T-helper 17 cell (primary cell): ENCODE data around the gene TNFAIP6. TPM values are rescaled to one million over a fixed set of nuclear protein-coding genes. Genes with fewer than 3 reads are reported as not detected.
"Not testable (repeated sequence)": the region's sequence is repeated elsewhere in the genome, so short reads cannot be mapped to it uniquely, and the experiment has no call there.

Source experiments
- ATAC-seq: fragments of 150-1000 bp; cut with Tn5 transposase; 2 replicates; pipeline ENCODE4 v1.10.0; 2021; ENCODE audit warnings: mild to moderate bottlenecking, moderate library complexity
- DNase-seq, 3 donors: peaks; one replicate each; pipeline versions ENCODE4 v3.0.0 to v3.0.0-alpha.2; 2020 to 2021
- H3K9me3 ChIP-seq: one replicate; pipeline ENCODE4 v1.7.0; 2013; ENCODE audit warnings: low read length, mild to moderate bottlenecking; ENCODE audit not compliant: control insufficient read depth, poor library complexity, severe bottlenecking
- H3K27ac Mint-ChIP-seq: one replicate; pipeline ENCODE4 v1.8.0; 2022; ENCODE audit warnings: mild to moderate bottlenecking, moderate library complexity, mixed read lengths
- H3K27me3 Mint-ChIP-seq: one replicate; pipeline ENCODE4 v1.8.0; 2022; ENCODE audit warnings: mixed read lengths
- H3K36me3 Mint-ChIP-seq: one replicate; pipeline ENCODE4 v1.8.0; 2022; ENCODE audit warnings: low read depth, mixed read lengths
- H3K4me1 Mint-ChIP-seq: one replicate; pipeline ENCODE4 v1.8.0; 2022; ENCODE audit warnings: mild to moderate bottlenecking, mixed read lengths
- H3K4me3 Mint-ChIP-seq: one replicate; pipeline ENCODE4 v1.8.0; 2022; ENCODE audit warnings: mild to moderate bottlenecking, moderate library complexity, mixed read lengths
- total RNA-seq, 4 donors: library from RNA in 2 of 4; stranded (reverse) in 2 of 4; gene quantifications; one replicate each; pipeline ENCODE4 v1.2.3 and lab custom pipeline; 2022 to 2026

The TNFAIP6 gene
- total RNA-seq, 2 donors from 2014 or later = not detected

- peaks cover 13% of the 10 kb centered on the region for H3K4me1 Mint-ChIP-seq
- H3K27ac Mint-ChIP-seq = peak within 1 kb of the TSS; percentile 96
- H3K9me3 ChIP-seq = no peaks in the 10 kb centered on the region
- H3K4me3 Mint-ChIP-seq = peak within 1 kb of the TSS; percentile 100
- peak; percentile 93 for ATAC-seq
- no peaks in the 10 kb centered on the region for H3K27me3 Mint-ChIP-seq
- H3K36me3 Mint-ChIP-seq = peaks cover 6% of the 10 kb centered on the region
- peak; percentile 53 to 56 (median 54) for DNase-seq
These were observed 52.5 kb downstream of the TNFAIP6 start, which contains the start of gene RIF1 for GRCh38 chr2:151409601-151410484. TSS of gene RIF1 (plus strand) at chr2:151409902. CDS start at chr2:151410424, 522 bp downstream.

GRCh38 chr2:151410485-151410834 lies 53.1 kb downstream of the TNFAIP6 start:
- H3K4me1 Mint-ChIP-seq = peaks cover 13% of the 10 kb centered on the region
- H3K27me3 Mint-ChIP-seq = no peaks in the 10 kb centered on the region
- H3K9me3 ChIP-seq = no peaks in the 10 kb centered on the region
- peak; percentile 12 to 25 (median 21) for DNase-seq
- peaks cover 6% of the 10 kb centered on the region for H3K36me3 Mint-ChIP-seq
- peak overlapping the region; percentile 100 for H3K4me3 Mint-ChIP-seq
- H3K27ac Mint-ChIP-seq = peak overlapping the region; percentile 96
- ATAC-seq = peak; percentile 56

DNA sequence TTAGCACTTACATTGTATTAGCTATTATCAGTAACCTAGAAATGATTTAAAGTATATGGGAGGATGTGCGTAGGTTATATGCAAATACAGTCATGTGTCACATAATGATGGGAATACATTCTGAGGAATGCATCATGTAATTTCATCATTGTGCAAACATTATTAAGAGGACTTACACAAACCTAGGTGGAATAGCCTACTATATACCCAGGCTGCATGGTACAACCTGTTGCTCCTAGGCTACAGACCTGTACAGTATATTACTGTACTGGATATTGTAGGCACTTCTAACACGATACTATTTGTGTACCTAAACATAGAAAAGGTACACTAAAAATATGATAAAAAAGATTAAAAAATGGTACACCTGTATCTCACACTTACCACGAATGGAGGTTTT lies 60.3 kb downstream of the TNFAIP6 start:
- peaks cover 8% of the 10 kb centered on the region for H3K36me3 Mint-ChIP-seq

GRCh38 chr2:151421681-151422080 lies 64.3 kb downstream of the TNFAIP6 start:
- ATAC-seq, DNase-seq, H3K27me3 Mint-ChIP-seq, H3K4me3 Mint-ChIP-seq, H3K36me3 Mint-ChIP-seq, H3K9me3 ChIP-seq: not testable (repeated sequence)
- Mint-ChIP-seq H3K27ac (peak overlapping the region; percentile 94), H3K4me1 (peaks cover 38% of the 10 kb centered on the region)

More for the DNA sequence above, 60.3 kb downstream of the TNFAIP6 start:
- no peak for DNase-seq
- Mint-ChIP-seq H3K4me1 (peaks cover 14% of the 10 kb centered on the region), H3K27me3 (no peaks in the 10 kb centered on the region), H3K27ac (peak overlapping the region; percentile 27), H3K4me3 (no peak overlapping the region)
- no peak for ATAC-seq
- H3K9me3 ChIP-seq = no peaks in the 10 kb centered on the region

- DNase-seq = no peak
- Mint-ChIP-seq H3K36me3 (peaks cover 8% of the 10 kb centered on the region), H3K4me3 (no peak overlapping the region)
These were observed 65.6 kb downstream of the TNFAIP6 start for GRCh38 chr2:151422917-151423439.

DNA sequence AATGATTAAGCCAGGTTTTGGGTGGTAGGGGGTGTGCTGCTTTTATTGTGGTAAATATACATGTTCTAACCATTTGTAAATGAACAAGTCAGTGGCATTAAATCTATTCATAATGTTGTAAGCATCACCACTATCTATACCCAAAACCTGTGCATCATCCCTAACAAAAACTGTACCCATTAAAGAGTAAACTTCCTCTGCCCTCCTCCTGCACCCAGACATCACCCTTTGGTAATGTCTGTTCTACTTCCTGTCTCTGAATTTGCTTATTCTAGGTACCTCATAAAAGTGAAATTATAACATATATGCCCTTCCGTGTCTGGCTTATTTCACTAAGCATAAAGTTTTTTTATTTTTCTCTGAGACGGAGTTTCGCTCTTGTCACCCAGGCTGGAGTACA lies 66.4 kb downstream of the TNFAIP6 start:
- ATAC-seq (peak; percentile 93), DNase-seq (no peak)
- H3K4me1 Mint-ChIP-seq = peaks cover 38% of the 10 kb centered on the region
- no peaks in the 10 kb centered on the region for H3K9me3 ChIP-seq
- H3K27me3 Mint-ChIP-seq = no peaks in the 10 kb centered on the region
- peak overlapping the region; percentile 89 for H3K27ac Mint-ChIP-seq
- peaks cover 8% of the 10 kb centered on the region for H3K36me3 Mint-ChIP-seq
- H3K4me3 Mint-ChIP-seq = peak overlapping the region; percentile 71

More at GRCh38 chr2:151422917-151423439, 65.6 kb downstream of the TNFAIP6 start:
- no peak for ATAC-seq
- Mint-ChIP-seq H3K27me3 (no peaks in the 10 kb centered on the region), H3K27ac (peak overlapping the region; percentile 89), H3K4me1 (peaks cover 38% of the 10 kb centered on the region)
- no peaks in the 10 kb centered on the region for H3K9me3 ChIP-seq

Other genes starting within 250 kb of the TNFAIP6 start
- 10 to 100 TPM; 10.4 to 11.6 TPM for gene RBM43, start 95.7 kb upstream of the TNFAIP6 start, total RNA-seq
- gene NMI, start 67.9 kb upstream of the TNFAIP6 start, total RNA-seq = 10 to 100 TPM; 16.4 to 17.5 TPM
- 10 to 100 TPM; 37.7 to 56.1 TPM for gene RIF1, start 52.3 kb downstream of the TNFAIP6 start, total RNA-seq